Breast epithelium (tissue), 3 donors: ENCODE measurements around the gene CCSAP.

Experiments
- POLR2A ChIP-seq: fragments of 450-650 bp; IDR thresholded peaks from one replicate; pipeline ENCODE4 v1.6.1; 2016; ENCODE audit warnings: antibody characterized with exemption, mild to moderate bottlenecking, moderate library complexity
- TF ChIP-seq, protein P1 (sequence below), 3 donors: fragments of 450-650 bp; IDR thresholded peaks; one replicate each; pipeline ENCODE4 v1.5.1; 2016 to 2017; ENCODE audit warnings: antibody characterized with exemption in 3 of 3, mild to moderate bottlenecking in 3 of 3, moderate library complexity in 3 of 3

DNA sequence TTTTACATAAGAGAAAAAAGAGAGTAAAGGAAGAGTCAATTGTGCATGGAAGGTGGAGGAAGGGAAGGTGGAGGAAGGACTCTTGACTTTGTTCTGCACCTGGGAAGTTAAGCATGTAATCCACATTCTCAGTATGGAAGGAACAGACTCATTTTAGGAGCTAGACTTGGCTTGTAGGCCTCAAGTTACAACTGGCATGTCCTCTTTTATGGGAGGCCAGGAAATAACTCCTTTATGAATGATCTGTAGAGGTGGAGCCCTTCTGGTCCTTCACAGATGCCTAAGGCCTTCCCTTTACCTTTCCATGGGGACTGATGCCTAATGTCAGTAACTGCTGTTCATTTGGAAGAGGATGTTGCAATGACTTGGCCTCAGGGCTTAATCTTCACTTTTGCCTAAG is 29.4 kb upstream of the CCSAP start:
- TF ChIP-seq, protein P1, sequence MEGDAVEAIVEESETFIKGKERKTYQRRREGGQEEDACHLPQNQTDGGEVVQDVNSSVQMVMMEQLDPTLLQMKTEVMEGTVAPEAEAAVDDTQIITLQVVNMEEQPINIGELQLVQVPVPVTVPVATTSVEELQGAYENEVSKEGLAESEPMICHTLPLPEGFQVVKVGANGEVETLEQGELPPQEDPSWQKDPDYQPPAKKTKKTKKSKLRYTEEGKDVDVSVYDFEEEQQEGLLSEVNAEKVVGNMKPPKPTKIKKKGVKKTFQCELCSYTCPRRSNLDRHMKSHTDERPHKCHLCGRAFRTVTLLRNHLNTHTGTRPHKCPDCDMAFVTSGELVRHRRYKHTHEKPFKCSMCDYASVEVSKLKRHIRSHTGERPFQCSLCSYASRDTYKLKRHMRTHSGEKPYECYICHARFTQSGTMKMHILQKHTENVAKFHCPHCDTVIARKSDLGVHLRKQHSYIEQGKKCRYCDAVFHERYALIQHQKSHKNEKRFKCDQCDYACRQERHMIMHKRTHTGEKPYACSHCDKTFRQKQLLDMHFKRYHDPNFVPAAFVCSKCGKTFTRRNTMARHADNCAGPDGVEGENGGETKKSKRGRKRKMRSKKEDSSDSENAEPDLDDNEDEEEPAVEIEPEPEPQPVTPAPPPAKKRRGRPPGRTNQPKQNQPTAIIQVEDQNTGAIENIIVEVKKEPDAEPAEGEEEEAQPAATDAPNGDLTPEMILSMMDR (IDR thresholded peaks at IDR 0.05), result no peak
- TF ChIP-seq POLR2A, result no peak
